KMS-11 (cell line): Measurements from ENCODE around the gene TAGLN2.

Experiments used
- H2AFZ ChIP-seq: fragments of 200-600 bp; sonication (generic); 2 replicates; pipeline ENCODE4 v1.6.1; 2016; ENCODE audit warnings: antibody characterized with exemption, mixed run types, low read depth
- H3K27ac ChIP-seq: fragments of 200-600 bp; sonication (generic); 2 replicates; pipeline ENCODE4 v1.6.1; 2016; ENCODE audit warnings: mild to moderate bottlenecking, mixed run types
- H3K27me3 ChIP-seq: fragments of 200-600 bp; sonication (generic); 2 replicates; pipeline ENCODE4 v1.6.1; 2017; ENCODE audit warnings: mild to moderate bottlenecking, low read depth, mixed run types, moderate library complexity; ENCODE audit not compliant: insufficient read depth
- H3K36me3 ChIP-seq: fragments of 200-600 bp; sonication (generic); 2 replicates; pipeline ENCODE4 v1.6.1; 2017; ENCODE audit warnings: mild to moderate bottlenecking, mixed run types; ENCODE audit not compliant: insufficient read depth
- H3K4me1 ChIP-seq: fragments of 200-600 bp; sonication (generic); 2 replicates; pipeline ENCODE4 v1.6.1; 2016; ENCODE audit warnings: mild to moderate bottlenecking, low read depth, mixed run types; ENCODE audit not compliant: poor library complexity, severe bottlenecking
- H3K4me2 ChIP-seq: fragments of 200-600 bp; sonication (generic); 2 replicates; pipeline ENCODE4 v1.7.0; 2016; ENCODE audit warnings: mild to moderate bottlenecking, mixed run types
- H3K4me3 ChIP-seq: fragments of 200-600 bp; sonication (generic); IDR thresholded peaks from 2 replicates; pipeline ENCODE4 v1.6.1; 2017; ENCODE audit warnings: low read depth, low read length, mixed read lengths; ENCODE audit not compliant: insufficient read depth
- H3K79me2 ChIP-seq: fragments of 200-600 bp; sonication (generic); 2 replicates; pipeline ENCODE4 v1.6.1; 2016; ENCODE audit warnings: low read depth, mixed run types; ENCODE audit not compliant: insufficient read depth
- H3K9ac ChIP-seq: fragments of 200-600 bp; sonication (generic); 2 replicates; pipeline ENCODE4 v1.6.1; 2016; ENCODE audit warnings: mild to moderate bottlenecking, mixed run types
- H4K20me1 ChIP-seq: fragments of 200-600 bp; sonication (generic); 2 replicates; pipeline ENCODE4 v1.6.1; 2016; ENCODE audit warnings: mild to moderate bottlenecking, mixed run types; ENCODE audit not compliant: insufficient read depth
- TF ChIP-seq, protein P1 (sequence below): fragments of 200-600 bp; sonication (generic); conservative IDR thresholded peaks from 2 replicates; pipeline ENCODE4 v1.6.1; 2017; ENCODE audit warnings: low read depth, mild to moderate bottlenecking, antibody characterized with exemption, low read length, moderate library complexity, mixed read lengths

The TAGLN2 gene

DNA sequence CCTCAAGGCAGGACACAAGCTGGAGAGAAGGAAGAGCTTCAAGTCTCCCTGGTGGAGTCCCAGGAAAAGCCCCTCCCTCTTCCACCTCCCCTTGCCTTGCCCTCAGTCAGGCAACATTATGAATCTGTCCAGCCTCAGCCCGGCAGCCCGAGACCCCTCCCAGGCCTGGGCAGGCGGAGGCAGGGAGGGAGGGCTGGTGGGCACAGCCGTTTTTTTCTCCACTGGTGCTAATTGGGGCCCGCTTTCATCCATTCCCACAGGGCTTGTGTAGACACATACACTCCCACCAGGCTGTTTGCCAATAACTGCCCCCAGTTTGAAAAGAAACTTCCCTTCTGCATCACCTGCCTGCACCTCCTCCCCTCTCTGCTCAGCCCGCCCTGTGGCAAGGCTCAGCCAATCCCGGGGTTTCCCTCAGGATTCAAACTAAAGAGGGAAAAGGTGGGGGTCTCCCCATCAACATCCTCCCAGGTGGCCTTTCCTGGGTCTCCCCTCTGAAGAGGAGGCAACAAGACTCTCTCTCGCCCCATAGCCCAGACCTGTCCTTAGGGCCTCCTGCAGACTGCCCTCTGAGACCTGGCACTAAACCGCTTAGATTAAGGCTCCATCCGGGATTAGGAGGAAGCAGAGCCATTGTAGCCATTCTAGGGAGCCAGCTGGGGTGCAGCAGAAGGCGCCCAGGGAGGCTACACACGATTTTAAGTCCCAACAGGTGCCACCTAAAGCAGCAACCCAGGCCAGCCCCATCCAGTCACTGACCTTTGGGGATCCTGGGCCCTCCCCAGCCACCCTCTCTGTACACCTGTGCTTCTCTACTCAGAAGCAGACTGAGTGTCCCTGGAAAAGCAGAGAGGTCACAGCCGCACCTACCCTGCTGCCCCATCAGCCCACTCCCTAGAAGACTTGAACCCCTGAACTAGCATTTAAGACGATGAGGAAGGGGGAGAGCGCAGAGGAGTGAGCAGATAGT is 16.6 kb upstream of the TAGLN2 start:
- no peaks in the 10 kb centered on the region for H4K20me1 ChIP-seq
- H3K9ac ChIP-seq = no peak overlapping the region
- TF ChIP-seq, protein P1, sequence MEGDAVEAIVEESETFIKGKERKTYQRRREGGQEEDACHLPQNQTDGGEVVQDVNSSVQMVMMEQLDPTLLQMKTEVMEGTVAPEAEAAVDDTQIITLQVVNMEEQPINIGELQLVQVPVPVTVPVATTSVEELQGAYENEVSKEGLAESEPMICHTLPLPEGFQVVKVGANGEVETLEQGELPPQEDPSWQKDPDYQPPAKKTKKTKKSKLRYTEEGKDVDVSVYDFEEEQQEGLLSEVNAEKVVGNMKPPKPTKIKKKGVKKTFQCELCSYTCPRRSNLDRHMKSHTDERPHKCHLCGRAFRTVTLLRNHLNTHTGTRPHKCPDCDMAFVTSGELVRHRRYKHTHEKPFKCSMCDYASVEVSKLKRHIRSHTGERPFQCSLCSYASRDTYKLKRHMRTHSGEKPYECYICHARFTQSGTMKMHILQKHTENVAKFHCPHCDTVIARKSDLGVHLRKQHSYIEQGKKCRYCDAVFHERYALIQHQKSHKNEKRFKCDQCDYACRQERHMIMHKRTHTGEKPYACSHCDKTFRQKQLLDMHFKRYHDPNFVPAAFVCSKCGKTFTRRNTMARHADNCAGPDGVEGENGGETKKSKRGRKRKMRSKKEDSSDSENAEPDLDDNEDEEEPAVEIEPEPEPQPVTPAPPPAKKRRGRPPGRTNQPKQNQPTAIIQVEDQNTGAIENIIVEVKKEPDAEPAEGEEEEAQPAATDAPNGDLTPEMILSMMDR = no peak
- H3K4me3 ChIP-seq = no peak overlapping the region
- no peaks in the 10 kb centered on the region for H3K79me2 ChIP-seq
- H3K4me1 ChIP-seq = peaks cover 17% of the 10 kb centered on the region
- H3K4me2 ChIP-seq = no peak overlapping the region
- no peaks in the 10 kb centered on the region for H3K36me3 ChIP-seq
- H3K27me3 ChIP-seq = peaks cover 25% of the 10 kb centered on the region; the same call in 1 of the 2 replicates
- H2AFZ ChIP-seq = no peak overlapping the region
- H3K27ac ChIP-seq = no peak overlapping the region

DNA sequence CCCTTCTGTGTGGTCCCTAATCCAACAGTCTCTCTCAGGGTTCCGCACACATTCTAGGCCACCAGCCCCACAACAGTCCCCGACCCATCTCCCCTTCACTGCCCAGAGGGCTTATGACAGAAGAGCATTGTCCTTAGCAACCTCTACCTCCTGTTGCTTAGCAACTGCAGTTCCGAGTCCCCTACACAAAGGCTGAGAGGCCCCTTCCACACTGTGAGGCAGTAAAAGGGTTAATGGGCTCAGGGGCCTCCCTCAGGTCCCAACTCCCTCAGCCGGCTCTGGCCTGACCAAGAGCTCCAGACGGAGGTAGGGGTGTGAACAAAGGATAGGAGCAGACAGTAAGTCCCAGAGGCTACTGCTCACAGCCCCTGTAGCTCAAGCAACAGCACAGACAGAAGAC is 15.8 kb upstream of the TAGLN2 start:
- Histone ChIP-seq H3K9ac (no peak overlapping the region), H3K27me3 (peaks cover 25% of the 10 kb centered on the region; the same call in 1 of the 2 replicates), H2AFZ (no peak overlapping the region), H3K4me1 (peaks cover 22% of the 10 kb centered on the region), H3K4me3 (no peak overlapping the region), H3K4me2 (no peak overlapping the region), H3K79me2 (no peaks in the 10 kb centered on the region), H4K20me1 (no peaks in the 10 kb centered on the region), H3K27ac (no peak overlapping the region), H3K36me3 (no peaks in the 10 kb centered on the region)
- TF ChIP-seq, protein P1 = no peak

- TF ChIP-seq, protein P1 = no peak
- no peak overlapping the region for H3K9ac ChIP-seq
- no peaks in the 10 kb centered on the region for H3K36me3 ChIP-seq
- H3K27me3 ChIP-seq = peaks cover 19% of the 10 kb centered on the region; the same call in 1 of the 2 replicates
- no peak overlapping the region for H2AFZ ChIP-seq
- no peaks in the 10 kb centered on the region for H4K20me1 ChIP-seq
- peaks cover 23% of the 10 kb centered on the region for H3K4me1 ChIP-seq
- no peak overlapping the region for H3K4me2 ChIP-seq
- no peak overlapping the region for H3K27ac ChIP-seq
- no peak overlapping the region for H3K4me3 ChIP-seq
- H3K79me2 ChIP-seq = no peaks in the 10 kb centered on the region
Observed at GRCh38 chr1:159940006-159940620, 14.8 kb upstream of the TAGLN2 start.

- H3K27ac ChIP-seq = no peak overlapping the region
- H3K36me3 ChIP-seq = no peaks in the 10 kb centered on the region
- TF ChIP-seq, protein P1 = no peak
- peaks cover 21% of the 10 kb centered on the region for H3K4me1 ChIP-seq
- H3K4me2 ChIP-seq = no peak overlapping the region
- no peaks in the 10 kb centered on the region for H4K20me1 ChIP-seq
- no peak overlapping the region for H2AFZ ChIP-seq
- H3K9ac ChIP-seq = no peak overlapping the region
- peaks cover 14% of the 10 kb centered on the region; the same call in 1 of the 2 replicates for H3K27me3 ChIP-seq
- no peaks in the 10 kb centered on the region for H3K79me2 ChIP-seq
- no peak overlapping the region for H3K4me3 ChIP-seq
Observed at GRCh38 chr1:159939678-159940002, 14.3 kb upstream of the TAGLN2 start.
